HEK293 (cell line): ENCODE measurements around the gene ELAVL2.

Experiments
- KLF9 ChIP-seq: fragments of 450-650 bp; formaldehyde crosslinking; IDR thresholded peaks from 2 replicates; pipeline ENCODE4 v1.5.1; 2016; ENCODE audit warnings: missing biosample characterization, missing genetic modification characterization, low read depth
- PRDM1 ChIP-seq: fragments of 450-650 bp; formaldehyde crosslinking; IDR thresholded peaks from 2 replicates; pipeline ENCODE4; 2016; ENCODE audit warnings: missing biosample characterization, missing genetic modification characterization
- ZFP41 ChIP-seq: fragments of 450-650 bp; formaldehyde crosslinking; IDR thresholded peaks from 2 replicates; pipeline ENCODE4 v1.5.1; 2016; ENCODE audit warnings: missing biosample characterization, missing genetic modification characterization, borderline replicate concordance
- ZFP69B ChIP-seq: fragments of 450-650 bp; formaldehyde crosslinking; IDR thresholded peaks from 2 replicates; pipeline ENCODE4 v1.5.1; 2016; ENCODE audit warnings: missing biosample characterization, missing genetic modification characterization
- ZNF169 ChIP-seq: fragments of 450-650 bp; formaldehyde crosslinking; IDR thresholded peaks from 2 replicates; pipeline ENCODE4 v1.5.1; 2016; ENCODE audit warnings: missing biosample characterization, missing genetic modification characterization
- ZNF175 ChIP-seq: fragments of 450-650 bp; formaldehyde crosslinking; IDR thresholded peaks from 2 replicates; pipeline ENCODE4 v1.5.1; 2016; ENCODE audit warnings: missing biosample characterization, missing genetic modification characterization
- ZNF211 ChIP-seq: fragments of 450-650 bp; formaldehyde crosslinking; IDR thresholded peaks from 2 replicates; pipeline ENCODE4 v1.5.1; 2016; ENCODE audit warnings: low read depth, missing biosample characterization, missing genetic modification characterization
- ZNF292 ChIP-seq: fragments of 450-650 bp; formaldehyde crosslinking; IDR thresholded peaks from 2 replicates; pipeline ENCODE4 v1.5.1; 2016; ENCODE audit warnings: low read depth, missing biosample characterization, missing genetic modification characterization, borderline replicate concordance
- ZNF302 ChIP-seq: fragments of 450-650 bp; formaldehyde crosslinking; IDR thresholded peaks from 2 replicates; pipeline ENCODE4 v1.5.1; 2016; ENCODE audit warnings: missing biosample characterization, missing genetic modification characterization, low read depth
- ZNF629 ChIP-seq: fragments of 450-650 bp; formaldehyde crosslinking; IDR thresholded peaks from 2 replicates; pipeline ENCODE4 v1.5.1; 2017; ENCODE audit warnings: missing biosample characterization, missing genetic modification characterization
- ZNF76 ChIP-seq: fragments of 450-650 bp; formaldehyde crosslinking; IDR thresholded peaks from 2 replicates; pipeline ENCODE4; 2016; ENCODE audit warnings: low read depth, missing biosample characterization, missing genetic modification characterization, borderline replicate concordance
- TF ChIP-seq, protein P1 (sequence below): fragments of 450-650 bp; formaldehyde crosslinking; IDR thresholded peaks from 2 replicates; pipeline ENCODE4 v1.5.1; 2016; ENCODE audit warnings: missing biosample characterization, missing genetic modification characterization
- TF ChIP-seq, protein P2 (sequence below): fragments of 450-650 bp; formaldehyde crosslinking; IDR thresholded peaks from 2 replicates; pipeline ENCODE4 v1.5.1; 2016; ENCODE audit warnings: missing biosample characterization, missing genetic modification characterization, low read depth

DNA sequence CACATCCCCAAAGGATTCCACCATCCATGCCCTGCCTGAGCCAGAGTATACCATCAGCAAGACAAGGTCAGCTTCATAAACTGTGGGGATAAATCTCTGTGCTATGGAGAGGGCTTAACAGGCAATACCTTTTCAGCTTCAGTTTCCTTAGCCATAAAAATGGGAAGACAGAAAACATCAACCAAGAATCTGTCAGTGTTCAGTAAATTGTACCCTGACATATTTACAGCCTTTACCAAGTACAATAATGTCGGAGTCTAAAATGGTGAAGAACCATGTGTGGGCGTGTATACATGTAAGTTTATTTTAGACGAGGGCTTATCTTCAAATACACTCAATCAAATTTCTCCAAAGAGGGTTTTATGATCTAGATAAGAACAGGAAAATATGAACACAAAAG lies 94.7 kb downstream of the ELAVL2 start:
- TF ChIP-seq ZNF292 (tag by site-specific recombination): no peak
- TF ChIP-seq, protein P1, sequence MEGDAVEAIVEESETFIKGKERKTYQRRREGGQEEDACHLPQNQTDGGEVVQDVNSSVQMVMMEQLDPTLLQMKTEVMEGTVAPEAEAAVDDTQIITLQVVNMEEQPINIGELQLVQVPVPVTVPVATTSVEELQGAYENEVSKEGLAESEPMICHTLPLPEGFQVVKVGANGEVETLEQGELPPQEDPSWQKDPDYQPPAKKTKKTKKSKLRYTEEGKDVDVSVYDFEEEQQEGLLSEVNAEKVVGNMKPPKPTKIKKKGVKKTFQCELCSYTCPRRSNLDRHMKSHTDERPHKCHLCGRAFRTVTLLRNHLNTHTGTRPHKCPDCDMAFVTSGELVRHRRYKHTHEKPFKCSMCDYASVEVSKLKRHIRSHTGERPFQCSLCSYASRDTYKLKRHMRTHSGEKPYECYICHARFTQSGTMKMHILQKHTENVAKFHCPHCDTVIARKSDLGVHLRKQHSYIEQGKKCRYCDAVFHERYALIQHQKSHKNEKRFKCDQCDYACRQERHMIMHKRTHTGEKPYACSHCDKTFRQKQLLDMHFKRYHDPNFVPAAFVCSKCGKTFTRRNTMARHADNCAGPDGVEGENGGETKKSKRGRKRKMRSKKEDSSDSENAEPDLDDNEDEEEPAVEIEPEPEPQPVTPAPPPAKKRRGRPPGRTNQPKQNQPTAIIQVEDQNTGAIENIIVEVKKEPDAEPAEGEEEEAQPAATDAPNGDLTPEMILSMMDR (tag by site-specific recombination): no peak
- no peak for TF ChIP-seq ZNF175 (tag by site-specific recombination)
- TF ChIP-seq ZNF169: no peak
- TF ChIP-seq ZFP41 (tag by site-specific recombination): no peak
- peak; percentile 29; the same call in 1 of the 2 replicates for TF ChIP-seq ZNF629 (tag by site-specific recombination)
- TF ChIP-seq ZNF211: no peak
- TF ChIP-seq PRDM1 (tag by site-specific recombination): no peak
- TF ChIP-seq ZFP69B (tag by site-specific recombination): no peak
- TF ChIP-seq, protein P2, sequence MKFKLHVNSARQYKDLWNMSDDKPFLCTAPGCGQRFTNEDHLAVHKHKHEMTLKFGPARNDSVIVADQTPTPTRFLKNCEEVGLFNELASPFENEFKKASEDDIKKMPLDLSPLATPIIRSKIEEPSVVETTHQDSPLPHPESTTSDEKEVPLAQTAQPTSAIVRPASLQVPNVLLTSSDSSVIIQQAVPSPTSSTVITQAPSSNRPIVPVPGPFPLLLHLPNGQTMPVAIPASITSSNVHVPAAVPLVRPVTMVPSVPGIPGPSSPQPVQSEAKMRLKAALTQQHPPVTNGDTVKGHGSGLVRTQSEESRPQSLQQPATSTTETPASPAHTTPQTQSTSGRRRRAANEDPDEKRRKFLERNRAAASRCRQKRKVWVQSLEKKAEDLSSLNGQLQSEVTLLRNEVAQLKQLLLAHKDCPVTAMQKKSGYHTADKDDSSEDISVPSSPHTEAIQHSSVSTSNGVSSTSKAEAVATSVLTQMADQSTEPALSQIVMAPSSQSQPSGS: no peak
- no peak for TF ChIP-seq ZNF76 (tag by site-specific recombination)
- TF ChIP-seq KLF9 (tag by site-specific recombination): peak; percentile 33; the same call in 1 of the 2 replicates
- no peak for TF ChIP-seq ZNF302
